ENCODE results near the gene LBHD2. TPM values are rescaled to one million over a fixed set of nuclear protein-coding genes. Genes with fewer than 3 reads are reported as not detected.
A peak's percentile ranks its signal among the peaks of the same experiment; 100 is the strongest.

The LBHD2 gene
- total and polyA plus RNA-seq, 10 of the 15 experiments (the other 5 are each of a cell fraction or from before 2014, with no cell fraction given): not detected

DNA sequence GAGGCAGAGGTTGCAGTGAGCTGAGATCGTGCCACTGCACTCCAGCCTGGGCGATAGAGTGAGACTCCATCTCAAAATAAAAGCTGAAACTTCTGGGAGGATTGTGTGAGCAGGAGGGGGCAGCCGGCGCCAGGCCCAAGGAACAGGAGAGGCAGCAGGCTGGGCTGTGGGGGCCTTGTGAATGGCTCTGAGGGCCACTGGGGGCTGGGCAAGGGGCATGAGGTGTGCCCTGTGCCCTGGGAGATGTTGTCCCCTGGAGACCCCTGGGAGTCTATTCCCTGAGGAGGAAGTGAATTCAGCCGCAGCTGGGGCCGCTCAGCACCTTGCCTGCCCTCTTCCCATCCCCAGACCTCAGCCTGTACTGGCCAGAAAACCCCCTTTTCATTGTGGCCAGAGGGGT, 4.9 kb downstream of the LBHD2 start:
- ChIA-PET CTCF (interaction anchor here (2.8 kb wide), 1 partner anchor 16 kb away, joined by 12 read pairs; no protein-coding TSS in a partner anchor), RAD21 (ENCODE audit: unreplicated experiment) (no interaction called here)

GRCh38 chr14:103089386-103090335, 5.7 kb downstream of the LBHD2 start:
- ChIA-PET SMC1A (ENCODE audit: uncharacterized antibody, unreplicated experiment) (no interaction called here), RAD21 (ENCODE audit: unreplicated experiment) (interaction anchor here (1.0 kb wide), 1 partner anchor 11 kb away, joined by 3 read pairs; no protein-coding TSS in a partner anchor), POLR2A (no interaction called here), CTCF (interaction anchor here (2.8 kb wide), 1 partner anchor 15 kb away, joined by 12 read pairs; no protein-coding TSS in a partner anchor)
- Histone ChIP-seq H4K20me1 (ENCODE audit: control insufficient read depth, insufficient read depth) (no peaks in the 10 kb centered on the region), H3K36me3 (ENCODE audit: control insufficient read depth in 2 of 2, insufficient read depth in 2 of 2, low read length in 1 of 2) (no peaks in the 10 kb centered on the region), H3K4me3 (no peak overlapping the region), H3K9ac (ENCODE audit: control insufficient read depth, insufficient read depth, low read length) (no peak overlapping the region), H3K9me3 (replicated peaks; ENCODE audit: control insufficient read depth, insufficient read depth, low read length) (no peaks in the 10 kb centered on the region), H3K27me3 (replicated peaks in 1 of 2; ENCODE audit: control insufficient read depth in 2 of 2, insufficient read depth in 2 of 2, low read length in 1 of 2) (peaks cover 0 to 2% of the 10 kb centered on the region in 2 experiments; a peak in 2 of 4 replicates), H3K79me2 (ENCODE audit: control insufficient read depth, insufficient read depth, low read length) (no peaks in the 10 kb centered on the region), H3K27ac (ENCODE audit: control insufficient read depth, insufficient read depth) (no peak overlapping the region), H2AFZ (ENCODE audit: control insufficient read depth, low read depth, low read length) (no peak overlapping the region), H3K4me2 (ENCODE audit: control insufficient read depth, insufficient read depth) (no peak overlapping the region), H3K4me1 (ENCODE audit: control insufficient read depth, insufficient read depth, low read length) (peaks cover 11% of the 10 kb centered on the region)
- 73% methylated on average over 28 of the region's 28 CpGs for WGBS (ENCODE audit: insufficient coverage, insufficient replicate concordance, low lambda C conversion rate, missing lambda C conversion rate)
- ATAC-seq (no peak), FAIRE-seq (no peak), DNase-seq (ENCODE audit: low read depth, low spot score) (no peak)
- no peak for TF ChIP-seq SMC3 (IDR thresholded peaks at IDR 0.05; ENCODE audit: borderline replicate concordance, low read length)
- intact Hi-C loops (cut with micrococcal nuclease; ENCODE audit: unreplicated experiment) (no loop called here), in situ Hi-C loops (cut with MboI) (no loop called here)
- no TSS peak for BruUV-seq (replicated peaks)

More for the DNA sequence above, 4.9 kb downstream of the LBHD2 start:
- ATAC-seq: no peak
- no peaks in the 10 kb centered on the region for H4K20me1 ChIP-seq (ENCODE audit: control insufficient read depth, insufficient read depth)
- WGBS (ENCODE audit: insufficient coverage, insufficient replicate concordance, low lambda C conversion rate, missing lambda C conversion rate): 15% methylated on average over 4 of the region's 6 CpGs
- peaks cover 0 to 2% of the 10 kb centered on the region in 2 experiments; a peak in 2 of 4 replicates for H3K27me3 ChIP-seq (replicated peaks in 1 of 2; ENCODE audit: control insufficient read depth in 2 of 2, insufficient read depth in 2 of 2, low read length in 1 of 2)
- SMC1A ChIA-PET (ENCODE audit: uncharacterized antibody, unreplicated experiment): no interaction called here
- BruUV-seq (replicated peaks): no TSS peak
- H2AFZ ChIP-seq (ENCODE audit: control insufficient read depth, low read depth, low read length): no peak overlapping the region
- no peak overlapping the region for H3K27ac ChIP-seq (ENCODE audit: control insufficient read depth, insufficient read depth)
- intact Hi-C loops (cut with micrococcal nuclease; ENCODE audit: unreplicated experiment) (no loop called here), in situ Hi-C loops (cut with MboI) (no loop called here)
- H3K79me2 ChIP-seq (ENCODE audit: control insufficient read depth, insufficient read depth, low read length): no peaks in the 10 kb centered on the region
- TF ChIP-seq MEF2B (IDR thresholded peaks at IDR 0.05; ENCODE audit: partially characterized antibody, poor library complexity, severe bottlenecking): peak; percentile 49
- no peak for TF ChIP-seq USF1 (IDR thresholded peaks at IDR 0.05; ENCODE audit: borderline replicate concordance, extremely low read length, insufficient read depth, low read depth, low read length)
- H3K4me3 ChIP-seq: no peak overlapping the region
- POLR2A ChIA-PET: no interaction called here
- FAIRE-seq: no peak
- DNase-seq (ENCODE audit: low read depth, low spot score): no peak
- H3K9me3 ChIP-seq (replicated peaks; ENCODE audit: control insufficient read depth, insufficient read depth, low read length): no peaks in the 10 kb centered on the region
- no peak overlapping the region for H3K9ac ChIP-seq (ENCODE audit: control insufficient read depth, insufficient read depth, low read length)
- H3K4me1 ChIP-seq (ENCODE audit: control insufficient read depth, insufficient read depth, low read length): peaks cover 9% of the 10 kb centered on the region
- no peaks in the 10 kb centered on the region for H3K36me3 ChIP-seq (ENCODE audit: control insufficient read depth in 2 of 2, insufficient read depth in 2 of 2, low read length in 1 of 2)
- H3K4me2 ChIP-seq (ENCODE audit: control insufficient read depth, insufficient read depth): no peak overlapping the region
